ENCODE data around the gene PSMG3.

Gene PSMG3

DNA sequence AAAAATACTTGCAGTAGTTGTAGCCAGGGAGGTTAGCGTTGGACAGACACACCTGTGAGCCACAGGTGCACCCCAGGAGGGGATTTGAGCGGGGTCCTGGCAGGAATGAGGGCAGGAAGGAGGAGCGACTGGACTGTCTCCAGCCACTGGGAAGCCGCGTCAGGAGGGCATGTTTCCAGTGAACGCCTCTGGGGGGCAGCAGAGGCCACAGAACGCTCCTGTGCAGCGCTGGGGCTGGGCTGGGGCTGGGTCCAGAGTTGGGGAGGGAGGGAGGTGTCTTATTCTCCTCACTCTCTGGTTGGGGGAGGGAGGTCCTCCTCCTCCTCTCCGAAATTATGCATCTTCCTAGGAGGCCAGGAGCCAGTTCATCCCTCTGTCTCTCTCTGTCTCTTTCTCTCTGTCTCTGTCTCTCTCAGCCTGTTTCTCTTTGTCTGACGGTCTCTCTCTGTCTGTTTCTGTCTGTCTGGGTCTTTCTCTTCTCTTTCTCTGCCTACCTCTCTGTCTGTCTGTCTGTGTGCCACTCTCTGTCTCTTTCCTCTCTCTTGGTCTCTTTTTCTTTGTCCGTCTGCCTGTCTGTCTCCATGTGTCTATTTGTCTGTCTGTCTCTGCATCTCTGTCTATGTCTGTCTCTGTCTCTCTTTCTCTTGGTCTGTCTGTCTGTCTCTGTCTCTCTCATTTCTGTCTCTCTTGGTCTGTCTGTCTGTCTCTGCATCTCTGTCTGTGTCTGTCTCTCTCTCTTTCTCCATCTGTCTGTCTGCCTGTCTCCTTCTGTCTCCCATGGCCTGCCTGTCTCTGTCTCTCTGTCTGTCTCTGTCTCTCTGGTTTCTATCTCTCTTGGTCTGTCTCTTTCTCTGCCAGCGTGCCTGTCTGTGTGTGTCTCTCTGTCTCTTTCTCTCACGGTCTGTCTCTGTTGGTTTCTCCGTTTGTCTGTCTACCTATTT, 9.9 kb upstream of the PSMG3 start:
- no peak for DNase-seq (ENCODE audit: low read depth, low spot score)

DNA sequence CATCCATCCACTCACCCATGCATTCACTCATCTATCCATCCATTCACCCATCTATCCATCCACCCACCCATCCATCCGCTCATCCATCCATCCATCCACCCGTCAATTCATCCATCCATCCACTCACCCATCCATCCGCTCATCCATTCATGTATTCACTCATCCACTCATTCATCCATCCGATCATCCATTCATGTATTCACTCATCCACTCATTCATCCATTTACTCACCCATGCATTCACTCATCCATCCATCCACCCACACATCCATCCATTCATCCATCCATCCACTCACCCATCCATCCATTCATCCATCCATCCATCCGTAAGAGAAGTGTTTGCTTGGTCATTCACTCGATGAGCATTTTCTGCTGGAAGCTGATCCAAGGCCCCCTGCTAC, 8.7 kb upstream of the PSMG3 start:
- DNase-seq (ENCODE audit: low read depth, low spot score): no peak

DNA sequence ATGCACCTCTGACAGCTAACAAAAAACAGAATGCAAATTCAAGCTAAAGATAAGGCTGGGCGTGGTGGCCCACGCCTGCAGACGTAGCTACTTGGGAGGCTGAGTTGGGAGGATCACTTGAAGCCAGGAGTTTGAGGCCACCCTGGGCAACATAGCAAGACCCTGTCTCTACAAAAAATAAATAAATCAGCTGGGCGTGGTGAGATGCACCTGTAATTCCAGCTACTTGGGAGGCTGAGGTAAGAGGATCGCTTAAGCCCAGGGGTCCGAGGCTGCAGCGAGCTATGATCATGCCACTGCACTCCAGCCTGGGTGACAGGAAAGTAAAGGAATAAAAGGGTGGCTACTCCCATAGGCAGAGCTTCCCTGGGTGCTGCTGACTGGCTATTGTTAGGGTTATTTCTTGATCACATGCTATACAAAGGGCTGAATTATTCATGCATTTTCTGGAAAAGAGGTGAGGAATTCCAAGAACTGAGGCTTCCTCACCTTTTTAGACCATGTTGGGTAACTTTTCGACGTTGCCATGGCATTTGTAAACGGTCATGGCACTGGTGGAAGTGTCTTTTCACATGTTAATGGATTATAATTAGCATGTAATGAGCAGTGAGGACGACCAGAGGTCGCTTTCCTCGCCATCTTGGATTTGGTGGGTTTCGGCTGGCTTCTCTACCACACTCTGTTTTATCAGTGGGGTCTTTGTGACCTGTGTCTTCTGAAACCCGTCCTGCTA, 6.9 kb upstream of the PSMG3 start:
- peak; percentile 98 for DNase-seq (ENCODE audit: low read depth, low spot score)

DNA sequence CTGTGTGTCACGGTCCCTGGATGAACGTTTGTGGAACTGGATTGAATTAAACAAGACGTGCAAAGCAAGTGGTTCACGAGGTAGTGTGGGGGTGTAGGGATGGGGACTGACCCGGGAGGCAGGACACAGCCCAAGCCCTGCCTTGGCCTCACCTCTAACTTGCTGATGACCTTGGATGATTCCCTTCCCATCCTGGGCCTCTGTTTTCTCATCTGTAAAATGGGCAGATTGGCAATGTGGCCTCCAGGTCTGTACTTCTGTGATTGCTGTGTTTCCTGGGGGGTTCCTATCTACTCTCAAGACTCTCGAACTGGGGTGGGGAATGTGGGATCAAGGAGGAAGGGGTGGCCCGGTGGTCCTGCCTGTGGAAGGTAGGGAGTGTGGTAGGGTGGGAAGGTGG, 6.0 kb upstream of the PSMG3 start:
- no peak for DNase-seq (ENCODE audit: low read depth, low spot score)

DNA sequence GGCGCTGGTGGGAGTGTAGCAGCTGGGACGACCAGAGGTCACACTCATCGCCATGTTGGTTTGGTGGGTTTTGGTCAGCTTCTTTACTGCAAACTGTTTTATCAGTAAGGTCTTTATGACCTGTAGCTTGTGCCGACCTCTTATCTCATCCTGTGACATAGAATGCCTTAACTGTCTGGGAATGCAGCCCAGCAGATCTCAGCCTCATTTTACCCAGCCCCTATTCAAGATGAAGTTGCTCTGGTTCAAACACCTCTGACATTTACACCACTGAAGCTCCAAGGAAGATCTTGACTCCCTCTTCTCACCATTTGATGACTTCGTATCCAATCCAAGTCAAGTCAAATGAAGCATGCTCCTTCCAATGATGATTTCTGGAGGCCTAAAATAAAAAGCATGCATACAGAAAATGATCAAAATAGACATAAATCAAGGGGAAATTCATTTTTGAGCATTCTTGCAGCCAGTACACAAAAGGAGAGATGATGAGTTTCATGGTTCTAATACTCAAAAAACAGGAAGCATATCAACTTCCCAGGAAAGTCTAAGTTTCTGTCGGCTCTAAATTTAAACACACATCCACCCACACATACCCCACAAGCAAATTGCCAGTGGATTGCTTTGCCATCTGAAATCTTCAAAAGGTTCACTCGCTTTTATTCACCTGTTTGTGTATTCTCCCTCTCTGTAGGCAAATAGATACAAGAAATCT, 2.4 kb upstream of the PSMG3 start:
- no peak for DNase-seq (ENCODE audit: low read depth, low spot score)

DNA sequence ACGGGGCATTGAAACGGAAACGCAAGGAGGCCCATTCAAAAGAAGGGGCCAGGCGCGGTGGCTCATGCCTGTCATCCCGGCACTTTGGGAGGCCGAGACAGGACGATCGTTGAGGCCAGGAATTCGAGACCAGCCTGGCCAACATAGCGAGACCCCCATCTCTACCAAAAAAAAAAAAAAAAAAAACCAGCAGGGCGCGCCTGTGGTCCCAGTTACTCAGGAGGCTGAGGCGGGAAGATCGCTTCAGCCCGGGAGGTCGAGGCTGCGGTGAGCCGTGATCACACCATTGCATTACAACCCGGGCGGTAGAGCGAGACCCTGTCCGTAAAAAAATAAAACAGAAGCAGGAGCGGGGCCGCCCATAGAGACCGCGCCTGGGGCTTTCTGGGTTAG, 396 bp downstream of the PSMG3 start:
- no peak for DNase-seq (ENCODE audit: low read depth, low spot score)

DNA sequence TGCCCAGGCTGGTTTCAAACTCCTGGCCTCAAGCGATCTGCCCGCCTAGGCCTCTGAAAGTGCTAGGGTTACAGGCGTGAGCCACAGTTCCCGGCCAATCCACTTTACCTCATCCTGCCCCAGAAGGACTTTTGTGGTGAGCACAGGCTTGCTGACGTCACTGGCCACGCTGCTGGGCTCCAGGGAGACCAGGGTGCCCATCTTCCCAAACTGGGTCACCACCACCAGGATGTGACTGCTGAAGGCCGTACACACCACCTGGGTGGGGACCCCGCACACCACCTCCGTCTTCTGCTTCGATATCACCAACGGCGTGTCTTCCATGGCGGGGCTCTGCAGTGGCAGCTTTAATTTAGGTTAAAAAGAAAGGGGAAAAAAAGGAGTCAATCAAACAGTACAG, 816 bp downstream of the PSMG3 start:
- no peak for DNase-seq (ENCODE audit: low read depth, low spot score)

DNA sequence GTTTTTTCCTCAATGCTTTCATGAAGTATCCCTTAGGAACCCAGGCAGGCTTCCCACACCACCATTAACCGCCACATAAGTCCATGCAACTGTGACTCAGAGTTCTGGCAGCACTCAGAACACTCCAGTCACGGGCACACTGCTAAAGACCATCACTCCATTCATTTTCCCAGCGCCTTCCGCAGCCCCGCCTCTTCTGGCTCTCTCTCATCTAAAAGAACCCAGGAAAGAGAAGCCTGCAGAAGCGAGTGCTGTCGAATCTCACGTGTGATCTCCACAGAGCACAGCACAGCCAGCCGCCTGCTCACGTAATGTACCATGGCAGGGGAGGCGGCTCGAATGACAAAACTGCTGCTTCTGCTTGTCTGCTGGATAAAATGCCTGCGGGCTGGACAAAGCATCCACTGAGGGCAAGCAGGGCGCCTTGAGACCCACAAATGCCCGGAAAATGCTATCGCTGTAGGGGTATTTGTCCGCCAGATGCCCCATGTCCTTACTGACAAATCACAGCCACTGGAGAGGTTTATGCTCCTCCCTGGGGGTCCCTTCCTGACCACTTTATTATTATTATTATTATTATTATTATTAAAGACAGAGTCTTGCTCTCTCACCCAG, 1.8 kb downstream of the PSMG3 start:
- no peak for DNase-seq (ENCODE audit: low read depth, low spot score)

DNA sequence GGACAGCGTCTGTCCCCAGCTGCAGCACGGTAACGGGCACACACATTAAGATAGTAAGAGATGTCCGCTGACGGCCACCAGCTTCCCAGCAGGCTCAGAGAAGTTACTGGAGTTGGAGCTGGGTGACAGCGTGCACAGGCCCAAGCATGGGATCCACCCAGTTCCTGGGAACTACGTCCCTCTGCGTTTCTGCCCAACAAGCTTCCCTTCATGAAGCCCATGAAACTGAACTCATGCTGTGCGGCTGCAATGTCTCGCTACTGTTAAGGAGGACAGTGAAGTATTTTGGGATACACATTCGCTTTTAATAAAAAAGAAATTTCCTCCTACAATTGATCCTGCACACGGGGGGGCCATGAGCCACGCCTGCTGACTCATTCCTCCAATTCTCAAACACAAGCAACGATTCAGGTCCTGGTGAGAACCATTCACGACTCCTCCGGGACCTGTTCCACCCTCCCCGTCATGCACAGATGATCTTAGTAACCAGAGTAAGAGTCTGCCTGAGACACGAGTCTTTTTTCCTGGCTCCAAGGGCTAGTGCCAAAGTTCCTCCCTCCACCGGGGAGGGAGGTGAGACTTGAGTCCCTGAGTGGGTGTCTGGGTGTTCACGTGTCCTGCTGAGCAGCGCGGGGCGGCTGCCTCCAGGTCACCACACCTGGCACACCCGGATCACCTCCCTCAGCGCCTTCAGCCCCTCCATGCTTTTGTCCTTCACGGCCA, 2.6 kb downstream of the PSMG3 start:
- DNase-seq (ENCODE audit: low read depth, low spot score): no peak

DNA sequence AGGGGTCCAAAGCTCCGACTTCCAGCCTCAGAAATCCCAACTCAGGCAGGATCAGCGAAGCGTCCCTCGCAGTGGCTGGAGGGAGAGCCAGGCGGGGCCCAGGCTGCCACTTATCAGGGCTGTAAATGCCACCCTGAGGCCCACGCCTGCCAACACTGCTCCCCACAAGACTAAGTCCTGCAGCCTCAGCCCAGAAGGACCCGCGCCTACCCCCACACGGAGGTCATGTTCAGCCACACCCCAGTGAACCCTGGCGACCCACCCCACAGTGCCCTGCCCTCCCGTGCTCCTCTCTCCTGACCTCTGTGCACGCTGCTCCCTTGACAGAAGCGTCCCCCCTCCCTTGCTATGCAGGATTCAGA, 3.2 kb downstream of the PSMG3 start:
- DNase-seq (ENCODE audit: low read depth, low spot score): no peak

DNA sequence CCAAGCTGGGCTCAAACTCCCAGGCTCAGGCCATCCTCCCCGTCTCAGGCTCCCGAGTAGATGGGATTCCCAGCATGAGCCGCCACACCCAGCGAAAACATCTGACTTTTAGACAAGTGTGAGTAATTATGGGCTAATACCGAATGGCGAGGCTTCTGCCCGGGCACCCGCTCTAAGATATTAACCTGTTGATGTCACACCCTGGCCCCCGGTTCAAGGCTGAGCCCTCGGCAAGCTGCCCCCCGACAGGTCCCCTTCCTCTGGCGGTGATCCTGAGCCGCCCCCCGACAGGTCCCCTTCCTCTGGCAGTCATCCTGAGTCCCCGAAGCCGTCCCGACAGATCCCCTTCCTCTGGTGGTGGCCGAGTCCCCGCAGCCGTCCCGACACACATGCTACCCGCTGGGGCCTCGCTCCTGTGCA, 5.2 kb downstream of the PSMG3 start:
- no peak for DNase-seq (ENCODE audit: low read depth, low spot score)

DNA sequence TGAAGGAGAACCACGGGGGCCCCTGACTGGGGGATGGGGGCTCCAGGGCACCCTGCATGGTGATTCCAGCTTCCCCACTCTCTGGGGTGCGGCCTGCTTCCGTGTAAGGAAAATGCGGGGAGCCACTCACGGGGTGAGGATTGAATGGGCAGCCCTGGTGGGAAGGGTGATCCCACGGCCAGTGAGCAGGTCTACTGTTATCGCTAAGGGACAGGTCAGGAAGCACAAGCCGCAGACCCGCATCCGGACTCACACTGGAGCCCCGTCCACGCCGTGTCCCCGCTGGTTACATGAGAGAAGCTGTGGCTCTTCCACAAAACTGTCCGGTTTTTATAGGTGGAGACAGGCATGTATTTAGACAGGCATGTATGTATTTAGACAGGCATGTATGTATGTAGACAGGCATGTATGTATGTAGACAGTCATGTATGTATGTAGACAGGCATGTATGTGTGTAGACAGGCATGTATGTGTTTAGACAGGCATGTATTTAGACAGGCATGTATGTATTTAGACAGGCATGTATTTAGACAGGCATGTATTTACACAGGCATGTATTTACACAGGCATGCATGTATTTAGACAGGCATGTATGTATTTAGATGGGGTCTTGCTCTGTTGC, 5.7 kb downstream of the PSMG3 start:
- DNase-seq (ENCODE audit: low read depth, low spot score): no peak

DNA sequence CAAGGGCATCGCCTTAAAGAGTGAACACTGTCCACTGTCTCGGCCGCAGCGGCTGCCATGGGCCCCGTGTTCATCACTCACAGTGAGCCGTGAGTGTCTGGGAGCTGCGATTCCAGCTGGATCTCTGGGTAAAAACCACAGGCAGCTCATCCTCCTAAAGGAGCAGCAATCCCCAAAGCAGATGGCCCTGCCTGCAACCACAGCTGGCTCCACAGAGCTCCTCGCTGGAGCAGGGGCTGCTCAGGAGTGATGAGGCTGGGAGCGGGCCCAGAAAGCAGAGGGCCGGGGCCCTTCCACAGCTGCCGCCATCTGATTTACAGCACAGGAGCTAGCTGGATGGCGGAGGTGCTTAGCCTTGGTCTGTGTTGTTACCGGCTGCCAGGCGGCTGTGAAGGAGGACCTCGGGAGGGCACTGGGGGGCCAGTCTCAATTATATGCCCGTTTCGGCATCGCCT, 7.2 kb downstream of the PSMG3 start:
- no peak for DNase-seq (ENCODE audit: low read depth, low spot score)

DNA sequence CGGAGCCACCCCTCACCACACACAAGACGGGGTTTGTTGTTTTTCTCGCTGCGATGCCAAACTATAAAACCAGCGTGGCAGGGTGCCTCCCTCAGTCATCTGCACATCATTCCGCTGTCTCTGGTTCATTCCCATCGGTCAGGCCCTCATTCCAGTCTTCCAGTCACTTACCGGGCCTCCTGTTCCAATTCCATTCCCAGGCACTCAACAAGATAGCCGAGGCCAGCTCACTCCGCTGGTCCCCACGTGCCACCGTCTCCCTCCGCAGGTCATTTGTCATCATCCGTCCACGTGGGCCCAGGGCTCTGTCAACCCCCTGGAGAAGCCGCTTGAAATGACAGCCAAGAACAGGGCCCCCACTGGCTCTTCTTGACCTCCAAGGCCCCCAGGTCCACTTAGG, 7.7 kb downstream of the PSMG3 start:
- no peak for DNase-seq (ENCODE audit: low read depth, low spot score)

DNA sequence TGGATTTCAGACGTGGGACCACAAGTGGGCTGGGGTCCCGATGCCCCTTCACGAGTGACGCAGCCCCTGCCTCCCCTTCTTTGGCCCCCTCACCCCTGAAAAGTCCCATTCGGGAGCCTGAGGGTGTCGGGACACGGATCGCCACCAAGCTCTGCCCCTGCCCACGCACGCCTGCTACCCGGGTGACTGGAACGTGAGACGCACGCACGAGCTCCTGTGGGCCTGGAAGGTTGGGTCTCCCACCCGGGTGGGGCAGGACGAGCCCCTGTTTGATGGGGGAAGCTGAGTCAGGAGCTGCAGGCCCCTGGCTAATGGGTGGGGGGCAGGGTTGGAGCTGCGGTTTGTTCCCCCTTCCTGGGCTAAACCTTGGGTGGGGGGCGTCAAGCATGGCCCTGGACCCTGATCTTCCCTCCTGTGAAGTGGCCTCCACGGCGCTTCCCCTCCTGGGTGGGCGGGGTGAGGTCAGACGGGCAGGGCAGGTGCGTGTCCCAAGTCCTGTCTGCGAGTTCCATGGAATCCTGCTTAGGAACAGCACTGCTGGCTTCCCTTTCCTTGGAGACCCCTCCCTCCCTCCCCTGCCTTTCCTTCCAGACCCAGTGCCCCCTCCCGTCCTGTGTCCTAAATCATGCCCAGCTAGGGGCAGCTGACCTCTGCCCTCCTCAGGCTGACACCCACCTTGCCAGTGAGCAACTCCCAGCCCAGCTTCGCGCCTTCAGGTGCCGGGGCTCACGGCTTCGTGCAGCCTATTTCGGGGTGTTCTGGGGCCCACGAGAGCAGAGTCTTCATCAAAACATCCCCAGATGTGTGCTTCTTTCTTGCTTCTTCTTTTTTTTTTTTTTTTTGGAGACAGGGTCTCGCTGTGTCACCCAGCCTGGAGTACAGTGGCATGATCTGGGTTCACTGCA, 8.5 kb downstream of the PSMG3 start:
- no peak for DNase-seq (ENCODE audit: low read depth, low spot score)

DNA sequence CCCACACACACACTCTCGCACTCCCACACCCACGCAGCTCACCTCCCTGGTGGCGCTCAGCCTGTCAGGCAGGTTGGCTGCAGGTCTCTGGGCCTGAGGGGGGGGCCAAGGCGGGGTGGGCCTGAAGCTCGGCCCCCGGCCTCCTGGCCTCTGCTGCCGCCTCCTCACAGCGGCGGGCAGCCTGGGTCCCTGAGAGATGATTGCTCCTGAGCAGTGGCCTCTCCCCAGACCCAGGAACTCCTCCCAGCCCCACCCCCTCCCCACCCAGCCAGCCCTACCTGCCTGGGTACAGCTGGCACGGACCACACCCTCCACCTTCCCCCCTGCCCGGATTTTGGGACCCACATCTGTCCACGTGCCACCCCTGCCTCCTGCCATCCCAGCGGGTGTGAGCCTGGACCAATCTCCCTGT, 9.2 kb downstream of the PSMG3 start:
- no peak for DNase-seq (ENCODE audit: low read depth, low spot score)

DNA sequence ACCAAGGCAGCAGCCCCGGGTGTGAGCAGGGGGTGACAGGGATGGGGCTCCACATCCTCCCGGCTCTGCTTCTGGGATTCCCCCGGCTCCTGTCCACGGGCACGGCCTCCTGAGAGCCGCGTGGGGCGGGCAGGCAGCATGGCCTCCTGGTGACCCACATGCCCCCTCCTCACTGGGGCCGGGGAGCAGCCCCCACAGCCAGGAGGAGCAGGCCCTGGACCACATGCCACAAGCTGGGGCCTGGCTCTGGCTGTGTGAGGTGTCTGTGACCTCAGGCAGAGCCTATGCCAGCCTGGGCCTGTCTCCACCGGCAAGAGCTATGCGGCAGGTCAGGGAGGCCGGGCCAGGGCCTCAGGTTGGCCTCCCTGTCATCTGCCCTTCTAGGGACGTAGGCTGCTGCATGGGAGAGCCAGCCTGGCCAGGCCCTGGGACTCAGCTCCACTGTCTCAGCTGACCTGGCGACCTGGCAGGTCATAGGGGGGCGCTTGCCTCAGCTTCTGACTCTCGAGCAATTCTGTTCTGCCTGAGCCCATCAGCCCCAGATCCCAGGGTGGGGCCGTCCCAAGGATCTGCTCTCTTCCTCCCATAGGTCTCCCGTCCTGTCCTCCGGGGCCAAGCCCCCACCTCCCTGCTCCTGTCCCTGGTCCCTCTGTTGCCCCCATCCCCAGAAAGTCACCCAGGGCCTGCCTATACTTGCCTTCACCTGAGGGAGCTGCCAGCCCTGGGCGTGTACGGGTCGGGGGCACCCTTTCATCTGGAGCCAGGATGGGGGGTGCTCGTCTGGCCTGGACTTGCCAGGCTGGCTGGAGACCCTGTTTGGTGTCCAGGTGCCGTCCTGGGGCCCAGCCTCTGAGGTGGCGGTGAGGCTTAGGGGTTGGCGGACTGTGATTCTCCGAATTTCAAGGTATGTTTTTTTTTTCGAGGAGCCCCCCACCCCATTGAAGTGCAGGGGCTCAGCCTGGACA, 9.9 kb downstream of the PSMG3 start:
- DNase-seq (ENCODE audit: low read depth, low spot score): no peak

DNA sequence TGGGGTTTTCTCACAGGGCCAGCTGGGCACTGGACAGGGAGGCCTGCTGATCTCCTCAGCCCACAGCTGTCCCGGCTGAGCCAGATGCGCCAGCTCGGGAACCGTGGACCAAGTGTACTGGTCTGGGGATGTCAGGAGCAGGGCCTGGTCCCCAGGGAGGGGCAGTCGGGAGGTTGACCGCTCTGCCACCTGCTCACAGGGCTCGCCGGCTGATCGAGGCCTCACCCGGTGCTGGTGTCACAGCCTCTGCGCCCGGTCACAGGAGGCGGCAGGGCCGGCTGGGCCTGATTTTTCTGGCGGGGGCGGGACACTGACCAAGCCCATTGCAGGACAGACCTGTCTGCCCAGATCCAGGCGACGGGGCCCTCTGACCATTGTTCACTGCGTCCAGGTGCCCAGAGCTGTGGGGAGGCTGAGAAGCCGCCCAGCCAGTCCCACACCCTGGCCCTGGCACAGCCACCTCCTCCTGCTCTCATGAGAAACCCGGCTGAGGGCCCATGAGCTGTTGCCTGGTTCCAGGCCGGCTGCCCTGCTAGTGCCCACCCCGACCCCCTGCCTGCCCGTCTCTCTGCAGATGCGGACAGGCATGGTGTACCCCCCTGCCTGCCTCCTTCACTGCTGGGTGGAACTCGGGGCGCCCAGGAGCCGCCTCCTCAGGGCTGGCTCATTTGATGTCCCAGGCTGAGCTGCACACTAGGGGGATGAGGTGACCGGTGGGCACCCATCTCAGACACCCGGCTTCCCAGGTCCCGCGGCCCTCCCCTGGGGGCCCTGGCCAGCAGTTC, 10.8 kb downstream of the PSMG3 start:
- no peak for DNase-seq (ENCODE audit: low read depth, low spot score)

Measured in iPS DF 19.7 (cell line).